Stimulated activated CD4-positive, alpha-beta T cell treated with anti-CD3 and anti-CD28 coated beads, Interleukin-4, amount 100 ng/mL, for 1 hour (primary cell): ENCODE results near the gene BUB1.
"Not testable (repeated sequence)": the region's sequence is repeated elsewhere in the genome, so short reads cannot be mapped to it uniquely, and the experiment has no call there.

Experiments
- DNase-seq: peaks from one replicate; pipeline ENCODE4 v3.0.0-alpha.2; 2020

The BUB1 gene

GRCh38 chr2:110677530-110678456, at the start of gene BUB1:
Gene BUB1, minus strand, starts transcription at chr2:110678063. Its CDS starts 68 bp downstream, at chr2:110677995.
- DNase-seq, result peak; percentile 94

- DNase-seq, result no peak
These were observed 48.4 kb upstream of the BUB1 start for GRCh38 chr2:110726285-110726684.

GRCh38 chr2:110725859-110726258, 48.0 kb upstream of the BUB1 start:
- no peak for DNase-seq

- no peak for DNase-seq
These were observed 47.5 kb upstream of the BUB1 start for GRCh38 chr2:110725370-110725769.

GRCh38 chr2:110724820-110725219, 47.0 kb upstream of the BUB1 start:
- no peak for DNase-seq

- DNase-seq, result no peak
These were observed 42.7 kb upstream of the BUB1 start for GRCh38 chr2:110720547-110720946.

- DNase-seq, result no peak
These were observed 41.1 kb upstream of the BUB1 start for GRCh38 chr2:110718990-110719389.

GRCh38 chr2:110718382-110718781, 40.5 kb upstream of the BUB1 start:
- no peak for DNase-seq

GRCh38 chr2:110717734-110718133, 39.9 kb upstream of the BUB1 start:
- DNase-seq, result no peak

- DNase-seq, result no peak
These were observed 39.2 kb upstream of the BUB1 start for GRCh38 chr2:110716959-110717645.

GRCh38 chr2:110714452-110715224, 36.8 kb upstream of the BUB1 start:
- DNase-seq, result no peak

GRCh38 chr2:110713513-110714362, 35.9 kb upstream of the BUB1 start:
- no peak for DNase-seq

GRCh38 chr2:110712737-110713136, 34.9 kb upstream of the BUB1 start:
- DNase-seq, result no peak

GRCh38 chr2:110708455-110708854, 30.6 kb upstream of the BUB1 start:
- no peak for DNase-seq

GRCh38 chr2:110707386-110707965, 29.6 kb upstream of the BUB1 start:
- no peak for DNase-seq

GRCh38 chr2:110702514-110703380, 24.9 kb upstream of the BUB1 start:
- DNase-seq, result no peak

GRCh38 chr2:110698253-110698652, 20.4 kb upstream of the BUB1 start:
- DNase-seq, result not testable (repeated sequence)

GRCh38 chr2:110695146-110695898, 17.5 kb upstream of the BUB1 start:
- DNase-seq, result not testable (repeated sequence)

GRCh38 chr2:110691612-110692258, 13.9 kb upstream of the BUB1 start:
- DNase-seq, result no peak
